SH-SY5Y (cell line): ENCODE results near the gene TMEM42.

Source experiments
- GATA2 ChIP-seq: IDR thresholded peaks from 2 replicates; pipeline ENCODE4 v1.6.1; 2011; ENCODE audit warnings: mild to moderate bottlenecking, low read depth, low read length
- GATA3 ChIP-seq: IDR thresholded peaks from 2 replicates; pipeline ENCODE4 v1.6.1; 2011; ENCODE audit warnings: low read depth, mild to moderate bottlenecking, low read length, moderate library complexity

DNA sequence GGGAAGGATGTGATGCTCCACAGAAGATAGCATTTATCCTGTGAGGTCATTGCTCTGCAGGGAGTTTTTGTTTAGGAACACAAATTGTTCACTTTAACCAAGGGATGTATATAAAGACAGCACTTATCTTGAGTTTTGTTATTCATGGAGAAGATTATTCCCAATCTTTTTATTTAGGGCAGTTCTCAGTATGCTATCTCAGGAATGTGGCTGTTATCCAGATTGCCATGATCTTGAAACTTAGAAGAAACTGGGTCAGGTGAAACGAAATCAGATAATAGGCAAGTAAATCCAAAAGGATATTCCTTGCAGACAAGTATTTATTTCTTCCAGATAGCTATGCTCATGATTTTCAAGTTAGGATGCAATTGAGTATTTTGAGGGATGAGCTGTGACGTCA lies 19.3 kb upstream of the TMEM42 start:
- TF ChIP-seq GATA2 (no peak), GATA3 (no peak)
